ENCODE measurements around the gene ITPR2. TPM values are rescaled to one million over a fixed set of nuclear protein-coding genes. Genes with fewer than 3 reads are reported as not detected.

Gene ITPR2
- total RNA-seq, 4 donors from 2014 or later: 32.6 to 87.5 (median 51.9) TPM

GRCh38 chr12:26465419-26466097 lies 367.4 kb downstream of the ITPR2 start:
- no peak for DNase-seq
- H3K27ac ChIP-seq: no peak overlapping the region
- H3K4me3 ChIP-seq: no peak overlapping the region
- no peaks in the 10 kb centered on the region for H3K4me1 ChIP-seq
- H3K36me3 ChIP-seq: peaks cover 0 to 4% (median 0%) of the 10 kb centered on the region in 3 donors
- no peaks in the 10 kb centered on the region for H3K9me3 ChIP-seq
- H3K27me3 ChIP-seq: no peaks in the 10 kb centered on the region
- TF ChIP-seq POLR2A (IDR thresholded peaks at IDR 0.05): no peak
- TF ChIP-seq CTCF (IDR thresholded peaks at IDR 0.05): no peak

- no peak for TF ChIP-seq CTCF (IDR thresholded peaks at IDR 0.05)
- no peak for TF ChIP-seq POLR2A (IDR thresholded peaks at IDR 0.05)
- Histone ChIP-seq H3K27me3 (no peaks in the 10 kb centered on the region), H3K4me3 (no peak overlapping the region), H3K36me3 (peaks cover 0 to 8% (median 0%) of the 10 kb centered on the region in 3 donors), H3K4me1 (no peaks in the 10 kb centered on the region), H3K27ac (no peak overlapping the region), H3K9me3 (no peaks in the 10 kb centered on the region)
- no peak for DNase-seq
Measured at GRCh38 chr12:26461776-26462175, 371.2 kb downstream of the ITPR2 start.

- H3K4me3 ChIP-seq: no peak overlapping the region
- no peak overlapping the region for H3K27ac ChIP-seq
- no peaks in the 10 kb centered on the region for H3K27me3 ChIP-seq
- no peaks in the 10 kb centered on the region for H3K4me1 ChIP-seq
- no peak for DNase-seq
- H3K9me3 ChIP-seq: no peaks in the 10 kb centered on the region
- no peak for TF ChIP-seq CTCF (IDR thresholded peaks at IDR 0.05)
- no peak for TF ChIP-seq POLR2A (IDR thresholded peaks at IDR 0.05)
- H3K36me3 ChIP-seq: peaks cover 0 to 8% (median 0%) of the 10 kb centered on the region in 3 donors
Measured at GRCh38 chr12:26460361-26460760, 372.6 kb downstream of the ITPR2 start.

- no peak overlapping the region for H3K4me3 ChIP-seq
- no peaks in the 10 kb centered on the region for H3K4me1 ChIP-seq
- no peak for DNase-seq
- no peak overlapping the region for H3K27ac ChIP-seq
- no peaks in the 10 kb centered on the region for H3K27me3 ChIP-seq
- H3K36me3 ChIP-seq: peaks cover 0 to 4% (median 0%) of the 10 kb centered on the region in 3 donors
- TF ChIP-seq CTCF (IDR thresholded peaks at IDR 0.05): no peak
- TF ChIP-seq POLR2A (IDR thresholded peaks at IDR 0.05): no peak
- no peaks in the 10 kb centered on the region for H3K9me3 ChIP-seq
Measured at GRCh38 chr12:26455936-26456574, 376.9 kb downstream of the ITPR2 start.

GRCh38 chr12:26453246-26453645 lies 379.7 kb downstream of the ITPR2 start:
- H3K27me3 ChIP-seq: no peaks in the 10 kb centered on the region
- no peak overlapping the region for H3K27ac ChIP-seq
- H3K9me3 ChIP-seq: no peaks in the 10 kb centered on the region
- no peaks in the 10 kb centered on the region for H3K4me1 ChIP-seq
- no peak overlapping the region for H3K4me3 ChIP-seq
- H3K36me3 ChIP-seq: peaks cover 0 to 4% (median 0%) of the 10 kb centered on the region in 3 donors
- DNase-seq: no peak
- TF ChIP-seq CTCF (IDR thresholded peaks at IDR 0.05) (no peak), POLR2A (IDR thresholded peaks at IDR 0.05) (no peak)

All from Peyer's patch (tissue), 4 donors.